Endothelial cell of umbilical vein (primary cell): ENCODE results near the gene PXMP4. TPM values are rescaled to one million over a fixed set of nuclear protein-coding genes. Genes with fewer than 3 reads are reported as not detected.

Experiments used
- BruUV-seq: library from RNA; stranded (reverse); fragments of 400-500 nt; replicated peaks from 2 replicates; lab custom pipeline; 2021; lab: Mats Ljungman, UMichigan
- CTCF ChIA-PET: fragments of 300-600, 350-600 bp; sonication (Branson Sonifier 250); formaldehyde crosslinking; loops from one replicate; lab custom pipeline; 2021; ENCODE audit warnings: antibody characterized with exemption, inconsistent platforms; lab: Charles Lee
- POLR2A ChIA-PET: fragments of 300-600, 350-600 bp; sonication (Branson Sonifier 250); formaldehyde crosslinking; loops from one replicate; lab custom pipeline; 2021; ENCODE audit warnings: antibody characterized with exemption, inconsistent platforms; lab: Charles Lee
- DNase-seq: peaks from one replicate; pipeline ENCODE4 v3.0.0-alpha.2; 2011; ENCODE audit warnings: low read depth, low spot score
- FAIRE-seq: peaks from 2 replicates; lab custom pipeline; 2011; peaks lifted over from hg19 to GRCh38; lab: Jason Lieb, UNC
- H2AFZ ChIP-seq: 2 replicates; pipeline ENCODE4 v1.6.0; 2012; ENCODE audit warnings: low read depth, low read length, control low read depth, inconsistent platforms
- H3K27ac ChIP-seq: 2 replicates; pipeline ENCODE4 v1.5.1; 2011; ENCODE audit warnings: low read depth, mild to moderate bottlenecking, control low read depth, low read length, moderate library complexity; ENCODE audit not compliant: insufficient read depth
- H3K27me3 ChIP-seq, 2 experiments: 2 replicates each; pipeline versions ENCODE4 v1.6.0 to v1.6.1; 2011; ENCODE audit warnings: low read length in 2 of 2, mixed read lengths in 1 of 2; ENCODE audit not compliant: control insufficient read depth in 2 of 2, insufficient read depth in 2 of 2
- H3K36me3 ChIP-seq, 2 experiments: 2 replicates in 1 of 2; 3 replicates in 1 of 2; pipeline ENCODE4 v1.5.1; 2011; ENCODE audit warnings: low read length in 2 of 2, mild to moderate bottlenecking in 1 of 2, moderate library complexity in 1 of 2; ENCODE audit not compliant: control insufficient read depth in 2 of 2, insufficient read depth in 2 of 2; ENCODE audit errors: extremely low read depth in 1 of 2
- H3K4me1 ChIP-seq: 3 replicates; pipeline ENCODE4 v1.5.1; 2011; ENCODE audit warnings: mild to moderate bottlenecking, low read length; ENCODE audit not compliant: control insufficient read depth, insufficient read depth; ENCODE audit errors: extremely low read depth
- H3K4me2 ChIP-seq: 2 replicates; pipeline ENCODE4 v1.6.1; 2011; ENCODE audit warnings: low read length, control low read depth, mixed read lengths; ENCODE audit not compliant: insufficient read depth
- H3K4me3 ChIP-seq, 3 experiments: fragments of 200-600 bp in 1 of 3; sonication (generic), shearing (Covaris generic) in 1 of 3; replicated peaks in 1 of 3; 2 replicates each; pipeline ENCODE4 v1.5.1; 2011 to 2016; ENCODE audit warnings: control low read depth in 3 of 3, low read length in 3 of 3, mild to moderate bottlenecking in 2 of 3, inconsistent platforms in 1 of 3, low read depth in 1 of 3, moderate library complexity in 1 of 3; ENCODE audit not compliant: insufficient read depth in 1 of 3
- H3K79me2 ChIP-seq: 2 replicates; pipeline ENCODE4 v1.6.0; 2012; ENCODE audit warnings: low read length, inconsistent platforms; ENCODE audit not compliant: control insufficient read depth, insufficient read depth
- H3K9ac ChIP-seq: replicated peaks from 2 replicates; pipeline ENCODE3; 2011; ENCODE audit warnings: low read length, control low read depth; ENCODE audit not compliant: insufficient read depth; ENCODE audit errors: extremely low read depth
- H3K9me1 ChIP-seq: replicated peaks from 3 replicates; pipeline ENCODE4 v1.6.0; 2011; ENCODE audit warnings: mild to moderate bottlenecking, low read length; ENCODE audit not compliant: control insufficient read depth, insufficient read depth; ENCODE audit errors: extremely low read depth
- H3K9me3 ChIP-seq: replicated peaks from 2 replicates; pipeline ENCODE4 v1.5.1; 2012; ENCODE audit warnings: low read length, inconsistent platforms; ENCODE audit not compliant: control insufficient read depth, insufficient read depth
- H4K20me1 ChIP-seq: replicated peaks from 2 replicates; pipeline ENCODE3; 2011; ENCODE audit warnings: mild to moderate bottlenecking, low read length; ENCODE audit not compliant: control insufficient read depth, insufficient read depth; ENCODE audit errors: extremely low read depth
- EZH2 ChIP-seq: IDR thresholded peaks from 2 replicates; pipeline ENCODE4 v1.6.1; 2012; ENCODE audit warnings: borderline replicate concordance, low read depth, mild to moderate bottlenecking, moderate library complexity, low read length, inconsistent platforms; ENCODE audit not compliant: severe bottlenecking
- FOS ChIP-seq: IDR thresholded peaks from 2 replicates; pipeline ENCODE4 v1.6.1; 2011; ENCODE audit warnings: mild to moderate bottlenecking, low read length, moderate library complexity, borderline replicate concordance; ENCODE audit not compliant: insufficient read depth
- GATA2 ChIP-seq: IDR thresholded peaks from 2 replicates; pipeline ENCODE4 v1.7.0; 2011; ENCODE audit warnings: low read depth, mild to moderate bottlenecking, moderate library complexity, mixed read lengths, low read length; ENCODE audit not compliant: insufficient read length, insufficient read depth
- JUN ChIP-seq: IDR thresholded peaks from 2 replicates; pipeline ENCODE4 v1.6.1; 2011; ENCODE audit warnings: borderline replicate concordance, low read depth; ENCODE audit not compliant: insufficient read length, insufficient read depth
- MYC ChIP-seq: IDR thresholded peaks from one replicate; pipeline ENCODE4 v1.6.1; 2011; ENCODE audit warnings: mild to moderate bottlenecking, low read depth, low read length
- POLR2A ChIP-seq: IDR thresholded peaks from 2 replicates; pipeline ENCODE4 v1.6.1; 2012; ENCODE audit warnings: low read depth, mild to moderate bottlenecking, control low read depth, low read length
- POLR2AphosphoS5 ChIP-seq: IDR thresholded peaks from 2 replicates; pipeline ENCODE4 v1.6.1; 2012; ENCODE audit warnings: low read depth, mild to moderate bottlenecking, control low read depth, low read length, moderate library complexity; ENCODE audit not compliant: insufficient read depth
- dilution Hi-C: fragments of 300-500 bp; cut with MboI; formaldehyde crosslinking; loops from one replicate; pipeline ENCODE4 v1.15.0; 2019; ENCODE audit warnings: low sequenced_read_pairs; ENCODE audit not compliant: extremely low pct_ligation_motif_present
- intact Hi-C: fragments of 100-400 bp; cut with micrococcal nuclease; formaldehyde crosslinking; loops from one replicate; pipeline ENCODE4 v1.10.0; 2022
- polyA plus RNA-seq, 4 experiments: library from polyadenylated mRNA; depleted of rRNA in 3 of 4; stranded (reverse) in 3 of 4; unstranded in 1 of 4; fragments of >200 nt; gene quantifications; 2 replicates each; pipeline versions ENCODE4 v1.2.1 to v1.2.3, GENCODE V29; 2011 to 2012; ENCODE audit warnings: missing spikeins in 1 of 4
- total RNA-seq: library from RNA; stranded (reverse); gene quantifications from 2 replicates; pipeline ENCODE4 v1.2.3, GENCODE V29; 2021
- TF ChIP-seq, protein P1 (sequence below): IDR thresholded peaks from 2 replicates; pipeline ENCODE4 v1.6.1; 2011; ENCODE audit not compliant: insufficient read depth, insufficient read length
- TF ChIP-seq, protein P2 (sequence below), 2 donors: IDR thresholded peaks; 1 replicate in 1 of 2; 2 replicates in 1 of 2; pipeline ENCODE4 v1.5.1; 2011; ENCODE audit warnings: low read length in 2 of 2, mild to moderate bottlenecking in 2 of 2, moderate library complexity in 2 of 2, control low read depth in 1 of 2, inconsistent platforms in 1 of 2, low read depth in 1 of 2; ENCODE audit not compliant: insufficient read depth in 1 of 2; ENCODE audit errors: extremely low read depth in 1 of 2

The PXMP4 gene
- total and polyA plus RNA-seq, 2 donors (not counting 3 experiments of a cell fraction or from before 2014, with no cell fraction given) = 6.9 to 8.5 TPM

GRCh38 chr20:33657704-33658095 lies 62.4 kb downstream of the PXMP4 start:
- H4K20me1 ChIP-seq = no peaks in the 10 kb centered on the region
- CTCF ChIA-PET = interaction anchor here (1.0 to 1.4 kb wide), 3 partner anchors 9 to 200 kb away, joined by 3 read pairs; partner anchors contain the start of gene ACTL10
- H3K36me3 ChIP-seq = no peaks in the 10 kb centered on the region
- H3K27ac ChIP-seq = no peak overlapping the region
- DNase-seq = no peak
- H3K4me1 ChIP-seq = no peaks in the 10 kb centered on the region
- no peak for TF ChIP-seq POLR2A
- no peak overlapping the region for H2AFZ ChIP-seq
- FAIRE-seq = no peak
- no peaks in the 10 kb centered on the region for H3K27me3 ChIP-seq
- H3K9me3 ChIP-seq = no peaks in the 10 kb centered on the region
- no TSS peak for BruUV-seq
- intact Hi-C loops = no loop called here
- no peaks in the 10 kb centered on the region for H3K9me1 ChIP-seq
- no peak overlapping the region for H3K4me3 ChIP-seq
- POLR2A ChIA-PET = no interaction called here
- dilution Hi-C loops = no loop called here
- H3K79me2 ChIP-seq = no peaks in the 10 kb centered on the region
- no peak overlapping the region for H3K4me2 ChIP-seq
- H3K9ac ChIP-seq = no peak overlapping the region

GRCh38 chr20:33656783-33657703 lies 63.1 kb downstream of the PXMP4 start:
- Histone ChIP-seq H2AFZ (no peak overlapping the region), H3K4me2 (no peak overlapping the region), H3K9ac (no peak overlapping the region), H3K36me3 (no peaks in the 10 kb centered on the region), H4K20me1 (no peaks in the 10 kb centered on the region), H3K27me3 (no peaks in the 10 kb centered on the region), H3K4me1 (no peaks in the 10 kb centered on the region), H3K79me2 (no peaks in the 10 kb centered on the region), H3K9me1 (no peaks in the 10 kb centered on the region), H3K27ac (no peak overlapping the region), H3K4me3 (no peak overlapping the region), H3K9me3 (no peaks in the 10 kb centered on the region)
- no TSS peak for BruUV-seq
- dilution Hi-C loops (no loop called here), intact Hi-C loops (no loop called here)
- DNase-seq (no peak), FAIRE-seq (no peak)
- CTCF ChIA-PET = interaction anchor here (0.9 to 1.4 kb wide), 4 partner anchors 10 to 200 kb away, joined by 3 read pairs; partner anchors contain the start of gene ACTL10
- POLR2A ChIA-PET = no interaction called here
- TF ChIP-seq POLR2AphosphoS5 (no peak), FOS (no peak), JUN (no peak), MYC (no peak), POLR2A (no peak), GATA2 (no peak), EZH2 (no peak)
- TF ChIP-seq, protein P1, sequence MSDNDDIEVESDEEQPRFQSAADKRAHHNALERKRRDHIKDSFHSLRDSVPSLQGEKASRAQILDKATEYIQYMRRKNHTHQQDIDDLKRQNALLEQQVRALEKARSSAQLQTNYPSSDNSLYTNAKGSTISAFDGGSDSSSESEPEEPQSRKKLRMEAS = no peak
- TF ChIP-seq, protein P2, sequence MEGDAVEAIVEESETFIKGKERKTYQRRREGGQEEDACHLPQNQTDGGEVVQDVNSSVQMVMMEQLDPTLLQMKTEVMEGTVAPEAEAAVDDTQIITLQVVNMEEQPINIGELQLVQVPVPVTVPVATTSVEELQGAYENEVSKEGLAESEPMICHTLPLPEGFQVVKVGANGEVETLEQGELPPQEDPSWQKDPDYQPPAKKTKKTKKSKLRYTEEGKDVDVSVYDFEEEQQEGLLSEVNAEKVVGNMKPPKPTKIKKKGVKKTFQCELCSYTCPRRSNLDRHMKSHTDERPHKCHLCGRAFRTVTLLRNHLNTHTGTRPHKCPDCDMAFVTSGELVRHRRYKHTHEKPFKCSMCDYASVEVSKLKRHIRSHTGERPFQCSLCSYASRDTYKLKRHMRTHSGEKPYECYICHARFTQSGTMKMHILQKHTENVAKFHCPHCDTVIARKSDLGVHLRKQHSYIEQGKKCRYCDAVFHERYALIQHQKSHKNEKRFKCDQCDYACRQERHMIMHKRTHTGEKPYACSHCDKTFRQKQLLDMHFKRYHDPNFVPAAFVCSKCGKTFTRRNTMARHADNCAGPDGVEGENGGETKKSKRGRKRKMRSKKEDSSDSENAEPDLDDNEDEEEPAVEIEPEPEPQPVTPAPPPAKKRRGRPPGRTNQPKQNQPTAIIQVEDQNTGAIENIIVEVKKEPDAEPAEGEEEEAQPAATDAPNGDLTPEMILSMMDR (IDR thresholded peaks at IDR 0.05; ENCODE audit: extremely low read depth in 1 of 2, insufficient read depth in 1 of 2, low read depth in 1 of 2, low read length in 2 of 2) = no peak
